B cell (primary cell): ENCODE measurements around the gene LITAFD.

Experiments
- CTCF ChIP-seq: fragments of 200-600 bp; IDR thresholded peaks from one replicate; pipeline ENCODE4 v1.8.0; 2022; ENCODE audit warnings: antibody characterized with exemption, mild to moderate bottlenecking
- EZH2 ChIP-seq: IDR thresholded peaks from 2 replicates; pipeline ENCODE4 v1.6.1; 2012; ENCODE audit warnings: borderline replicate concordance, low read depth, mild to moderate bottlenecking, moderate library complexity, low read length; ENCODE audit not compliant: insufficient read depth, poor library complexity, severe bottlenecking

GRCh38 chr16:8861563-8862308 is 20.4 kb upstream of the LITAFD start:
- TF ChIP-seq EZH2 (no peak), CTCF (no peak)
